ENCODE measurements around the gene CCDC167.

Gene CCDC167

GRCh38 chr6:37528541-37528940 is 28.8 kb upstream of the CCDC167 start:
- DNase-seq, result no peak

DNA sequence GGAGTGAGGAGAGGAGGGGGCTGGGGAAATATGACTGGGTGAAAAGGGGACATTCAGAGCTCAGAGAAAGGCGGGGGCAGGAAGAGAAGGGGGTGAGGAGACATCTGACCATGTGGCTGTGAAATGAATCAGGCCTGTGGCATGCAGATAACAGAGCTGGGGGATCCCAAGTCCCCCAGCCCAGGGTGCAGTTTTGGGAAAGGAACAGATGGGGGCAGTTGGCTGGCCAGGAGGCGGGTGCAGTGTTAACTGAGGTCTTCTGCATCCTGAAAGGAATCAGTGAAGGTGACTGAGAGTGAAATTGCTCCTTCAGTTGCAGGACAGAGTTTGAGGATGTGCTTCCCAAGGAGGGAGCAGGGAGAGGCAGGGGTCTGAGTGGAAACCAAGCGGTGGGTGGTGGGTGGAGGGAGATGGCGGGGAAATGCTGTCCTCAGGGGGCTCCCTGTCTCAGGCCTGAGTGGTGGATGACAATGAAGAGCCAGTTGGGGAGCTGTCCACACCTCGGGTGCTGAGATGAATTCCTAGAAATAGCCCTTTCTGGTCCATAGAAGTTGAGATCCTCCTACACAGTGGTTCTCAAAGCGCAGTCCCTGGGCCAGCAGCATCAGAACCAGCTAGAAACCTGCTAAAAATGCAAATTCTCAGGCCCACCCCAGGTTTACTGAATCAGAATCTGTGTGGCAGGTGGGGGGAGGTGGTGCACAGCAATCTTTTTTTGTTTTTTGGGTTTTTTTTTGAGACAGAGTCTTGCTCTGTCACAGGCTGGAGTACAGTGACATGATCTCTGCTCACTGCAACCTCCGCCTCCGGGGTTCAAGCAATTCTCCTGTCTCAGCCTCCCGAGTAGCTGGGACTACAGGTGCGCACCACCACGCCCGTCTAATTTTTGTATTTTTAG is 26.0 kb upstream of the CCDC167 start:
- no peak for DNase-seq

DNA sequence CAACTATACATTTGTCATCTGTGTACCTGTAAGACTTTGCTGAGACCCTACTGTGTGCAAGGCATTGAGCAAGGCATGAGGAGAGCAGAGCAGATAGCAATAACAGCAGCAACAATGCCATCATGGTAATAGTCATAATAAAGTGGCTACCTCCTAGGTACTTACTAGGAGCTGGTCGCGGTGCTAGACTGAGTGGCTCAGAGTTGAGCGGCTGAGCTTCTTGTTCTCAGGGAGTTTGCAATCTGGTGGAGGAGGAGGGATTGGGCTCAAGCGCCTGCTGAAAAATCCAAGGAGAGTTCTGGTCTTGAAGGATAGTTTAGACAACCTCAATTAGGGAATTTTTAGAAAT is 25.3 kb upstream of the CCDC167 start:
- DNase-seq, result no peak

- no peak for DNase-seq
These were observed 24.6 kb upstream of the CCDC167 start for GRCh38 chr6:37524025-37524969.

- no peak for DNase-seq
These were observed 23.7 kb upstream of the CCDC167 start for GRCh38 chr6:37523412-37523811.

GRCh38 chr6:37522836-37523235 is 23.1 kb upstream of the CCDC167 start:
- DNase-seq, result no peak

- DNase-seq, result peak in 1 of 2 experiments; percentile 30
These were observed 22.0 kb upstream of the CCDC167 start for GRCh38 chr6:37521674-37522073.

- no peak for DNase-seq
These were observed 21.2 kb upstream of the CCDC167 start for GRCh38 chr6:37520926-37521325.

- no peak for DNase-seq
These were observed 19.8 kb upstream of the CCDC167 start for GRCh38 chr6:37519461-37519860.

GRCh38 chr6:37518116-37518515 is 18.4 kb upstream of the CCDC167 start:
- DNase-seq, result no peak

DNA sequence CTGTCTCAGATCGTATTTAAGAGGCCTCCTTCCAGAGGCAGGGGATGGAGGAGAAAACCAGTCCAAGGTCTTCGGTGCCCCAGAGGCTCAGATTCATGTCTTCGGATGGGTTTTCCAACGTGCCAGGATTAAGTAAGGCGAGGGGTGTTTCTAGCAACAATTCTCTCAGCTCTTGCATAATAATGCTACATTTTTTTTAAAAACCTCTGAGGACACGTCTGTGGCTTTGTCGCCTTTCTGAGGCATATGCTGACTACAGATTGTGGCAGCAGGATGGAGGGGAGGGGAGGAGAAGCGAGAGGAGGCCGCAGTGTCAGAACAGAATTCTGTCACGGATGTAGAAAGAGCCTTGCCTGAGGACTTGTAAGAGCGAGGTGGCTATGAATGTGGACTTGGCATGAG is 17.7 kb upstream of the CCDC167 start:
- DNase-seq, result peak; percentile 74 to 82

DNA sequence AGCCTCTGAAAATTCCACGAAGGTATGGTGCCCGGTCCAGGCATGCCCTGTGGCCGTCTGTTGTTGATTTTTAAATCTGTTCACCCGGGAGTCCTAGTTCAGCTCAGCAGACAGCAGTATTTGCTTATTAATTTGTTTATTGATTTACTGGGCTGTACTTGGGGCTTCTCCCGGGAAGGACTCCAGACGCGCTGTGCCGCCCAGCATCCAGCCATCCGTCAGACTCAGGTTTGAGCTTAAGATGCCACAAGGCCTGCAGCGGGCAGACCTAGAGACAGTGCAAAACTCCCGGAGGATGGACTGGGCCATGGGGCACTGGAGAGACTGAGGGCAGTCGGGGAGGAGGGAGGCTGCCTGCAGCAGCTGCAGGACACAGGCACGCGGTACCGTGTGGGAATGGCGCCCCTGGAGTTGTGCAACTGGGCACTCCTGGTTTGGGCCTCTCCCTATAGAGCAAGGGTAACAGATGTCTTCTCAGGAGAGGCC is 17.3 kb upstream of the CCDC167 start:
- peak in 1 of 2 experiments; percentile 49 for DNase-seq

- peak; percentile 87 to 93 for DNase-seq
These were observed 16.6 kb upstream of the CCDC167 start for GRCh38 chr6:37516076-37516919.

GRCh38 chr6:37515712-37516075 is 16.0 kb upstream of the CCDC167 start:
- no peak for DNase-seq

GRCh38 chr6:37514837-37515236 is 15.1 kb upstream of the CCDC167 start:
- no peak for DNase-seq

- peak; percentile 60 to 67 for DNase-seq
These were observed 14.7 kb upstream of the CCDC167 start for GRCh38 chr6:37514321-37514771.

DNA sequence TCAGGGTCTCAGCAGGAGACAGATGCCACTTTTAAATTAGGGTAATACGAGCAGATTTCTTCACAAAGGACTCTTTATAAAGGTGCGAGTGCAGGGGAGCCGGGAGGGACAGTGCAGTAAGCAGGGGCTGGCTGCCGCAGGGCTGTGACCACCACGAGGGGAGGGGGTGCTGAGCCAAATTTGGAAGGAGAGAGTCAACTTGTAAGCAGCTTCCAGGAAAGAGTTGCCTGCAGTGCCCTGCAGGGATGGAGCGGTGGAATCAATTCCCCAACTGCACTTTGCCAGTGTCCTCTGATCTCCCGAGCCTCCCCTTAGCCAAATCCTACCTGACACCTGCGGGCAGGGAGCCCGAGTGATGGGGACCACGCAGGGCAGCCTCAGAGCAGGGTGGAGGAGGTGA is 13.9 kb upstream of the CCDC167 start:
- DNase-seq, result no peak

GRCh38 chr6:37513155-37513554 is 13.5 kb upstream of the CCDC167 start:
- no peak for DNase-seq

GRCh38 chr6:37512400-37513011 is 12.8 kb upstream of the CCDC167 start:
- no peak for DNase-seq

DNA sequence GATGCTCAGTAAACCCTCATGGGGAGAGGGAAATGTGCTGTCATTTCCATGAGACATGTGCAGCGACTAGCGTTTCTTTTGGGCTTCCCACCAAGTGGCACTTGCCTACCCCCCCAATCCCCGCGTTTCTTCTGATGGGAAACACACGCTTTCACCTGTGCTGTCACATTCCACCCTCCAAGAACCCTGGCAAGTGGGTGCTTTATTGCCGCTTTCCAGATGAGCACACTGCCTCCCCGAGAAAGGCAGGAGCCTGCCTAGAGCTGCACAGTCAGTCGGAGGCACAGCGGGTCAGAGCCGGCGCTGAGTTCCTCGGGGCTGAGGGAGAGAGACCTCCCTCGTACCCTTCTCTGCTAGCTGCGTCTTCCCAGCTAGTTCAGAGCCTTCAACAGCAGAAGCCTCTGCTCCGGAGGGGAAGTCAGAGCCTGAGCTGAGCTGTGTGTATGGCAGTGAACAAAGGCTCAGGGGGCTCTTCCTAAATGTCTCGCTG is 12.3 kb upstream of the CCDC167 start:
- no peak for DNase-seq

DNA sequence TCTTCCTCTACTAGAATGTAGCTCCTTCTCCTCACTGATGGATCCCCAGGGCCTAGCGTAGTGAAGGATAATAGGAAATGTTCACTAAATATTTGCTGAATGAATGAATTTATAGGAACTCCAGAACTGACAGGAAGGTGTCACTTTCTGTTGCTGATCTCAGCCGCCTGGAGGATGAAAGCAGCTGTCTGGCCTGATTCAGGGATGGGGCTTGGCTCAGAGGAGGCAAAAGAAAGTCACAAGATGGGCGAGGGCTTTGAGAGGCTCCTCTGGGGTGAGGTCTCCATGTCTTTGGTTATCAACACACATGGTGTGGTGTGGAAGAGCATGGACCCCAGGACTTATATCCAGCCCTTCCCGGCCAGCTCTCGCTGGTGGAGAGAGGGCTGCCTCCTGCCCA is 11.5 kb upstream of the CCDC167 start:
- no peak for DNase-seq

Measured in activated CD4-positive, alpha-beta T cell treated with anti-CD3 and anti-CD28 coated beads, Interleukin-2, amount 50 U/mL, for 48 hours (primary cell).